Activated CD4-positive, alpha-beta T cell treated with anti-CD3 and anti-CD28 coated beads, Interleukin-2, amount 50 U/mL, for 48 hours (primary cell): ENCODE data around the gene WNT5A.

Experiments
- DNase-seq, 2 experiments: peaks; one replicate each; pipeline ENCODE4 v3.0.0-alpha.2; 2020

Gene WNT5A

GRCh38 chr3:55480911-55481743, 6.0 kb downstream of the WNT5A start:
- DNase-seq = no peak

- no peak for DNase-seq
Observed at GRCh38 chr3:55477306-55478303, 9.5 kb downstream of the WNT5A start.

GRCh38 chr3:55476515-55476914, 10.6 kb downstream of the WNT5A start:
- DNase-seq = no peak

- no peak for DNase-seq
Observed at GRCh38 chr3:55474213-55474632, 12.9 kb downstream of the WNT5A start.

GRCh38 chr3:55473788-55474187, 13.3 kb downstream of the WNT5A start:
- no peak for DNase-seq

- no peak for DNase-seq
Observed at GRCh38 chr3:55471522-55472280, 15.4 kb downstream of the WNT5A start.

GRCh38 chr3:55471084-55471483, 16.0 kb downstream of the WNT5A start:
- DNase-seq = no peak

- no peak for DNase-seq
Observed at GRCh38 chr3:55469957-55470526, 17.1 kb downstream of the WNT5A start.

GRCh38 chr3:55468251-55468650, 18.9 kb downstream of the WNT5A start:
- DNase-seq = no peak

GRCh38 chr3:55467099-55467498, 20.0 kb downstream of the WNT5A start:
- DNase-seq = no peak

GRCh38 chr3:55466526-55466925, 20.6 kb downstream of the WNT5A start:
- no peak for DNase-seq

GRCh38 chr3:55461896-55462295, 25.2 kb downstream of the WNT5A start:
- no peak for DNase-seq

GRCh38 chr3:55459838-55460237, 27.3 kb downstream of the WNT5A start:
- DNase-seq = no peak

GRCh38 chr3:55458181-55458790, 28.8 kb downstream of the WNT5A start:
- DNase-seq = no peak

- no peak for DNase-seq
Observed at GRCh38 chr3:55455915-55456314, 31.2 kb downstream of the WNT5A start.

GRCh38 chr3:55454611-55455010, 32.5 kb downstream of the WNT5A start:
- DNase-seq = no peak

- no peak for DNase-seq
Observed at GRCh38 chr3:55453886-55454496, 33.1 kb downstream of the WNT5A start.

GRCh38 chr3:55452886-55453285, 34.2 kb downstream of the WNT5A start:
- DNase-seq = no peak

- DNase-seq = no peak
Observed at GRCh38 chr3:55449527-55449926, 37.6 kb downstream of the WNT5A start.

- no peak for DNase-seq
Observed at GRCh38 chr3:55446850-55447249, 40.3 kb downstream of the WNT5A start.

GRCh38 chr3:55445551-55445950, 41.6 kb downstream of the WNT5A start:
- DNase-seq = no peak

GRCh38 chr3:55443346-55443745, 43.8 kb downstream of the WNT5A start:
- DNase-seq = no peak
